Stimulated activated CD4-positive, alpha-beta T cell treated with anti-CD3 and anti-CD28 coated beads, Interleukin-4, amount 100 ng/mL, for 48 hours (primary cell): ENCODE data around the gene ADGRL3.
"Not testable (repeated sequence)": the region's sequence is repeated elsewhere in the genome, so short reads cannot be mapped to it uniquely, and the experiment has no call there.

ENCODE experiments used
- DNase-seq, 2 donors: peaks; one replicate each; pipeline ENCODE4 v3.0.0-alpha.2; 2020; ENCODE audit warnings: low read depth in 2 of 2

The ADGRL3 gene

DNA sequence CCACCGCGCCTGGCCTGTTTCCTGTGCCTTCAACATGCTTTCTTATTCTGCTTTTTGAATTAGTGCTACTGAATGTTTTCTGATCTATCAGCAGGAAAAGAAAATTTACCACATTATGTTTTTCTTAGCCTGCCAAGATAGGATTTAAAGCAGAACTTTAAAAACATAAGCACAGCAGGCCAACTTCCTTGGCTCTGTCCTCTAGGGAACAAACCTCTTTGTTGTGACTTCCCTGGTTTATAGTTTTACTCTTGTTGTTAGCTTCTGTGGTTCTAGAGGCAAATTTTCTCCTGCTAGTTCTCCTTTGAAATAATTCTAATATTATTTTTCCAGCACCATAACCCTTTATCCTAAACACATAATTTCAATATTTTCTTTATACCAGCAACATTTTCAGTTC is 605.1 kb downstream of the ADGRL3 start:
- no peak for DNase-seq

GRCh38 chr4:61805979-61806378 is 605.9 kb downstream of the ADGRL3 start:
- DNase-seq = no peak

GRCh38 chr4:61812171-61812570 is 612.0 kb downstream of the ADGRL3 start:
- DNase-seq = no peak

DNA sequence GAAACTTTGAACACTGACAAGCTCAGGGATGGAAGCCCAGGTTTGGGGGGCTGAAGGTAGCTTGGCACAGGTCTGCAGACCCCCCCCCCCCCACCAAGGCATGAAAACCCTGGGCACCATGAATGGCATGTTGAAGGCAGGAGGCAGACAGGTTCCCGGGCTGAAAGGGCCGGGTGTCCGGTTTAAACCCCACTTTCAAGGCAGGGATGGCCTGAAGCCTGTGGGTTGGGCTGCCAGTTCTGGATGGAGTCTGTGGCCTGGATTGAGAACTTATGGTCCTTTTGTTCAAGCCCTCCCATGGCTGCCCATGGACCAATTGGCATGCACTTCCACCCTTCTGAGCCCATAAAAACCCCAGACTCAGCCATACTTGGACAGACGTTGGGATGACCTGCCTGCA is 616.9 kb downstream of the ADGRL3 start:
- DNase-seq = no peak

GRCh38 chr4:61820136-61820535 is 620.0 kb downstream of the ADGRL3 start:
- no peak for DNase-seq

GRCh38 chr4:61824454-61824853 is 624.3 kb downstream of the ADGRL3 start:
- no peak for DNase-seq

- DNase-seq = no peak
Measured at GRCh38 chr4:61827907-61828391, 627.8 kb downstream of the ADGRL3 start.

DNA sequence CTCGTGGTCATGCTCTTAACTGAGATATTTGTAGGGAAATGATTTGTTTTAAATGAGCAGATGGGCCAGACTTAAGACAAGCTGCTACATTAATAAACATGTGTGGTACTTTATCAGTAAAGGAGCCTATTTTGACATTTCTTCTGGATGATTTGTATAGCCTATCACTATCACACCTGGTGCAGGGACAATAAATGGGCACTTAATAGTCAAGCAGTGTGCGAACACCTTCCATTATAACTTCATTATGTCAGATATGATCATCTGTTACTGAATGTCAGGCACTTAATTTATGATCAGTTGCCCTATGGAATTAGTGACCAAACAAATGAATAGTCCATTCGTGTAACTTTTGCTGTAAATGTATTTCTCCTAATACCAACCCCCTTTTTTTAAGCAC is 628.8 kb downstream of the ADGRL3 start:
- DNase-seq = no peak

DNA sequence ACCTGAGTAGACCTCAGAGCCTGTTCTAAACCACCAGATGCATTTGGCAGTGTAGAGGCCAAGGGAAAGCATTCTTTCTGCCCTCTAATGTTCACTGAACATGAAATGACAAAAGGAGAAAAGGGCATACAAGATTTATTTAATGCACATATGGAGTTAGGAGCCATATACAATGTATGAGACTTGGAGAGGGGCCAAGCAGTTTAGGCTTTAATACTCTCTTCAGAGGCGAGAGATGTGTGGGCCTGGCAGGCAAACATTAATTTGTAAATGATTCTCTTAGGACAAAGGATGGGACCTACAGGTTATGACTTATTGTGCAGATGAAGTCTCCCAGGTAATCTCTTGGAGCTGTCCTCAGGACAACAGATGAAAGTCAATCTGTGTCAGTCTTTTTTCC is 631.9 kb downstream of the ADGRL3 start:
- no peak for DNase-seq

DNA sequence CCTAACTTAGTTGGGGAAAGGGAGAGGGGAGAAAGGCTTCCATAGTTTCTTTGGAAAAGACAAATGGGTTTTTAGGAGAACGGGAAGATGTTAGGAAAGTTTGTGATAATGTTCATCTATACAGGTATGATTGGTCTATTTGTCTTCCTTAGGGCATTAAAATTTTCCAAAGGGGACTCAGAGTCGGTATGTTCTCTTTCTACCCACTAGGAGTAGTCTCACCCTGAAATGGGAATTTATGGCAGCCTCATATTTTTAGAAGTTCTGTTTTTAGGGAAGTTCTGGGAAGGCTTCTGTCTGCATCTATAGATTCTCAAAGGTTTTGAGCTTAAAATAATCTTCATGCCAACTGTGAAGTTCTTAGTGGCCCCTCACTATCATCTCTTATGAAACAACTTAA is 637.3 kb downstream of the ADGRL3 start:
- DNase-seq = no peak

GRCh38 chr4:61838072-61838471 is 637.9 kb downstream of the ADGRL3 start:
- no peak for DNase-seq

DNA sequence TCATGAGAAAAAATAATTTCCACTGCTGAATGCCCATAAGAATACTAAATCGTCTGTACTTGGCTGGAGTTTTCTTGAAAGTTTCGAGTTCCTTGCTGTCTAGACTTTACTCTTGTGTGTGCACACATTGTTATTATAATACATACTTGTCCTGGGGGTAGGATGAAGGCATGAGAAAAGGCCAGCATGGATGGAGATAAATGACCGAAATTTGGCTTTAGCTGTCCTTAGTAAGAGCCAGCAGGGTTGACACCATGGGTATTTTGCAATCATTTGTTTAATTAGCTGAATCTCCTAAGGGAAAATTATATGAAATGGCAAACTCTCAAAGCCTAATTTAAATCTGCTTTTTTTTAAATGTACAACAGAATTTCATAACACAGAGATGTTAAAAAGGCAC is 641.6 kb downstream of the ADGRL3 start:
- no peak for DNase-seq

GRCh38 chr4:61851126-61851525 is 651.0 kb downstream of the ADGRL3 start:
- no peak for DNase-seq

DNA sequence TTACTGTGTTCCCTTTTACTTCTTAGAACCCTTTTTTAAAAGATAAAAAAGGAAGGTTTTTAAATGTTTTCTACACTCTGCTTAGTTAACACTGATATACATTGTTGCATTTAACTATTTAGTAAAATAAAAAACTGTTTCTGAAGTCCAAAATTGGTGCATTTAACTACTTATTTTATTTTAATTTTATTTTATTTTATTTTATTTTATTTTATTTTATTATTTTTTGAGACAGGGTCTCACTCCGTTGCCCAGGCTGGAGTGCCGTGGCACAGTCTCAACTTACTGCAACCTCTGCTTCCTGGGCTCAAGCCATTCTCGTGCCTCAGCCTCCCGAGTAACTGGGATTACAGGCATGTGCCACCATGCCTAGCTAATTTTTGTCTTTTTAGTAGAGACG is 652.0 kb downstream of the ADGRL3 start:
- DNase-seq = not testable (repeated sequence)

DNA sequence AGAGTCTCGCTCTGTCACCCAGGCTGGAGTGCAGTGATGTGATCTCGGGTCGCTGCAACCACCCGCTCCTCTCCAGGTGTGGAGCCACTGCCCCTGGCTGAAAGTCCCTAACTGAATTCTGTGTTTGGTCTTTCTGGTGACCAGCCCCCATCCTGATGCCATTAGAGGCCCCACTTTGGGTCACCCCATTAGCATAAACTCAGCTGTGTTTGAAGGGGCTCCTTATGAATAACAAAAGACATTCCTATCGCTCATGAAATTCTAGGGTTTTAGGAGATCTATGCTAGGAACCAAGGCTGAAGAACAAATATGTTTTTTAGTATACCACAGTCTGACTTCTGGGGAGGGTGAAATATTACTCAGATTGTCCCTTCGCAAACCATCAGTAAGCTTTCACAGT is 652.9 kb downstream of the ADGRL3 start:
- no peak for DNase-seq

- DNase-seq = no peak
Measured at GRCh38 chr4:61860376-61860775, 660.2 kb downstream of the ADGRL3 start.

- no peak for DNase-seq
Measured at GRCh38 chr4:61864286-61864685, 664.2 kb downstream of the ADGRL3 start.

- DNase-seq = no peak
Measured at GRCh38 chr4:61866378-61867030, 666.4 kb downstream of the ADGRL3 start.

DNA sequence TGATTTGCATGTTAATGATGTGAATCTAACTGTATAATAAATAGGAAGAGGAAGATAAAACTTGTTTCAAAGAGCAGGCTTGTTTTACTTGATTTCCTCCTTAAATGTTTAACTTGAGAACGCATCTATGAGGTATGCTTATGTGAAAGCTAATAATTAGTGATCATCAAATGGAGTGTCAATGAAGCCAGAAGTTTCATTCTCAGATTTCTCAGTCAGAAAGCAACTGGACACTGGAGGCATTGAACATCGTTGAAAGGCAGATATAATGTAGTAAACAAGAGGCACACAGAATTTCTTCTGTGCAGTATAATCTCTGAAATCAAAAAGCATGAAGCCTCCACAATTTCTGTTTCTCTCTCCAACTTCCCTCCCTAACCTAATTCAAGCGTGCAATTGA is 672.9 kb downstream of the ADGRL3 start:
- DNase-seq = no peak

- DNase-seq = no peak
Measured at GRCh38 chr4:61877266-61877665, 677.1 kb downstream of the ADGRL3 start.

GRCh38 chr4:61877893-61878292 is 677.8 kb downstream of the ADGRL3 start:
- no peak for DNase-seq

GRCh38 chr4:61882381-61882780 is 682.3 kb downstream of the ADGRL3 start:
- DNase-seq = no peak

- DNase-seq = no peak
Measured at GRCh38 chr4:61886131-61886530, 686.0 kb downstream of the ADGRL3 start.

- DNase-seq = no peak
Measured at GRCh38 chr4:61889117-61889516, 689.0 kb downstream of the ADGRL3 start.
